ENCODE results near the gene ZNF546. TPM values are rescaled to one million over a fixed set of nuclear protein-coding genes. Genes with fewer than 3 reads are reported as not detected.
A peak's percentile ranks its signal among the peaks of the same experiment; 100 is the strongest.

Gene ZNF546
- total RNA-seq, 1 donor from 2014 or later = 5.0 TPM

DNA sequence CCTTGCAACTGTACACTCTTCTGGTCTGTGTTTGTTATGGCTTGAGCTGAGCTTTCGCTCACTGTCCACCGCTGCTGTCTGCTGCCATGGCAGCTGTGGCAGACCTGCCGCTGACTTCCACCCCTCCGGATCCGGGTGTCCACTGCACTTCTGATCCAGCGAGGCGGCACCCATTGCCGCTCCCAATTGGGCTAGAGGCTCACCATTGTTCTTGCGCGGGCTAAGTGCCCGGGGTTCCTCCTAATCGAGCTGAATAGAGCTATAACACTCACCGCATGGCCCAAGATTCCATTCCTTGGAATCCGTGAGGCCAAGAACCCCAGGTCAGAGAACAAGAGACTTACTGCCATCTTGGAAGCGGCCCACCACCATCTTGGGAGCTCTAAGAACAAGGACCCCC is 28.1 kb upstream of the ZNF546 start:
- peaks cover 19% of the 10 kb centered on the region for H3K4me1 Mint-ChIP-seq
- H3K9me3 Mint-ChIP-seq = no peaks in the 10 kb centered on the region
- peaks cover 12% of the 10 kb centered on the region for H3K36me3 Mint-ChIP-seq
- no peaks in the 10 kb centered on the region for H3K27me3 ChIP-seq
- peaks cover 9% of the 10 kb centered on the region for H3K27me3 Mint-ChIP-seq (ENCODE audit: insufficient read depth, low read depth)
- DNase-seq (ENCODE audit: low spot score) = no peak
- H2AFZ ChIP-seq (replicated peaks) = no peak overlapping the region
- no peaks in the 10 kb centered on the region for H3K9me3 ChIP-seq (ENCODE audit: low read depth)
- no peak overlapping the region for H3K4me3 ChIP-seq
- TF ChIP-seq EZH2phosphoT487 (IDR thresholded peaks at IDR 0.05) = no peak
- TF ChIP-seq, protein P1, sequence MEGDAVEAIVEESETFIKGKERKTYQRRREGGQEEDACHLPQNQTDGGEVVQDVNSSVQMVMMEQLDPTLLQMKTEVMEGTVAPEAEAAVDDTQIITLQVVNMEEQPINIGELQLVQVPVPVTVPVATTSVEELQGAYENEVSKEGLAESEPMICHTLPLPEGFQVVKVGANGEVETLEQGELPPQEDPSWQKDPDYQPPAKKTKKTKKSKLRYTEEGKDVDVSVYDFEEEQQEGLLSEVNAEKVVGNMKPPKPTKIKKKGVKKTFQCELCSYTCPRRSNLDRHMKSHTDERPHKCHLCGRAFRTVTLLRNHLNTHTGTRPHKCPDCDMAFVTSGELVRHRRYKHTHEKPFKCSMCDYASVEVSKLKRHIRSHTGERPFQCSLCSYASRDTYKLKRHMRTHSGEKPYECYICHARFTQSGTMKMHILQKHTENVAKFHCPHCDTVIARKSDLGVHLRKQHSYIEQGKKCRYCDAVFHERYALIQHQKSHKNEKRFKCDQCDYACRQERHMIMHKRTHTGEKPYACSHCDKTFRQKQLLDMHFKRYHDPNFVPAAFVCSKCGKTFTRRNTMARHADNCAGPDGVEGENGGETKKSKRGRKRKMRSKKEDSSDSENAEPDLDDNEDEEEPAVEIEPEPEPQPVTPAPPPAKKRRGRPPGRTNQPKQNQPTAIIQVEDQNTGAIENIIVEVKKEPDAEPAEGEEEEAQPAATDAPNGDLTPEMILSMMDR (IDR thresholded peaks at IDR 0.05) = no peak
- no peak for TF ChIP-seq EZH2 (IDR thresholded peaks at IDR 0.05)
- H3K4me2 ChIP-seq = no peak overlapping the region
- H3F3A ChIP-seq (ENCODE audit: low read depth) = no peaks in the 10 kb centered on the region
- no peak overlapping the region for H3K9ac ChIP-seq
- no peaks in the 10 kb centered on the region for H4K20me1 ChIP-seq (ENCODE audit: low read depth)
- no peak overlapping the region for H3K27ac ChIP-seq
- peaks cover 8% of the 10 kb centered on the region for H3K4me1 ChIP-seq
- peaks cover 3% of the 10 kb centered on the region for H3K36me3 ChIP-seq
- H3K4me3 Mint-ChIP-seq = peak overlapping the region; percentile 96
- peaks cover 26% of the 10 kb centered on the region for H3K79me2 ChIP-seq (ENCODE audit: low read depth)
- H3K27ac Mint-ChIP-seq = no peak overlapping the region

DNA sequence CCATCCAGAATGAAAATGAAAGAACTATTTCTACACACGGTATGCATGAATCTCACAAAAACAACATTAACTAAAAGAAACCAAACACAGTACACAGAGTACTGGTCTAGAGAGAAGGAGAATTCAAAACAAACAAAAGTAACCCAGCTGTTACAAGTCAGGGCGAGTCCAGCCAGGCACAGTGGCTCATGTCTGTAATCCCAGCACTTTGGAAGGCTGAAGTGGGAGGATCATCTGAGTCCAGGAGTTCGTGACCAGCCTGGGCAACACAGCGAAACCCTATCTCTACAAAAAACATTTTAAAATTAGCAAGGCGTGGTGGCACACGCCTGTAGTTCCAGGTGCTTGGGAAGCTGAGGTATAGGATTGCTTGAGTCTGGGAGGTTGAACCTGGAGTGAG is 27.6 kb upstream of the ZNF546 start:
- peaks cover 9% of the 10 kb centered on the region for H3K27me3 Mint-ChIP-seq (ENCODE audit: insufficient read depth, low read depth)
- no peaks in the 10 kb centered on the region for H3K27me3 ChIP-seq
- H3F3A ChIP-seq (ENCODE audit: low read depth) = no peaks in the 10 kb centered on the region
- no peak overlapping the region for H2AFZ ChIP-seq (replicated peaks)
- no peak for DNase-seq (ENCODE audit: low spot score)
- H3K36me3 ChIP-seq = peaks cover 3% of the 10 kb centered on the region
- H3K9ac ChIP-seq = no peak overlapping the region
- no peak overlapping the region for H3K27ac ChIP-seq
- no peak overlapping the region for H3K27ac Mint-ChIP-seq
- H4K20me1 ChIP-seq (ENCODE audit: low read depth) = no peaks in the 10 kb centered on the region
- peak overlapping the region; percentile 96 for H3K4me3 Mint-ChIP-seq
- H3K4me3 ChIP-seq = peak overlapping the region; percentile 95
- H3K36me3 Mint-ChIP-seq = peaks cover 14% of the 10 kb centered on the region
- TF ChIP-seq EZH2phosphoT487 (IDR thresholded peaks at IDR 0.05) = no peak
- no peak for TF ChIP-seq EZH2 (IDR thresholded peaks at IDR 0.05)
- TF ChIP-seq, protein P1 (IDR thresholded peaks at IDR 0.05) = no peak
- H3K9me3 ChIP-seq (ENCODE audit: low read depth) = no peaks in the 10 kb centered on the region
- H3K9me3 Mint-ChIP-seq = no peaks in the 10 kb centered on the region
- H3K4me1 Mint-ChIP-seq = peaks cover 19% of the 10 kb centered on the region
- peaks cover 8% of the 10 kb centered on the region for H3K4me1 ChIP-seq
- H3K79me2 ChIP-seq (ENCODE audit: low read depth) = peaks cover 26% of the 10 kb centered on the region
- H3K4me2 ChIP-seq = no peak overlapping the region

DNA sequence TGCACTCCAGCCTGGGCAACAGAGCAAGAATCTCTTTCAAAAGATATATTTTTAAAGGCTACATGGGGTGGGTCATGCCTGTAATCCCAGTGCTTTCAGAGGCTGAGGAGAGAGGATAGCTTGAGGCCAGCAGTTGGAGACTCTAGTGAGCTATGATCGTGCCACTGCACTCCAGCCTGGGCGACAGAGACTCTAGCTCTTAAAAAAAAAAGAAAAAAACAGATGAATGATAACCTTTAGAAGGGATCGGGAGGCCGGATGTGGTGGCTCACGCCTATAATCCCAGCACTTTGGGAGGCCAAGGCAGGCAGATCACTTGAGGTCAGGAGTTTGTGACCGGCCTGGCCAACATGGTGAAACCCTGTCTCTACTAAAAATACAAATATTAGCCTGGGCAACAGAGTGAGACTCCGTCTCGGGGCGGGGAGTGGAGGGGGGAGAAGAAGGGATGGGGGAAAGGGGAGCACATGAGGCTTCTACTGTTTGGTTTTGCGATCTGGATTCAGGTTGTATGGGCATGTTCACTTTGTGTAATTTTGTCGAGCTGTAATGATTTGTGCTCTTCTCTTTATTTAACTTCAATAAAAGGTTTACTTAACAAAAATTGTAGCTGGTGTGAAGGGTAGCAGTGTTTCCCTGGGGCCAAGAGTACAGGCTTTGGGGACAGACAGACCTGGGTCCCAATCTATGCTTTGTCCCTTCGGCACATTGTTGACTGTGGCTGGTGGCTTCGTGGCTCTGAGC is 27.0 kb upstream of the ZNF546 start:
- Histone ChIP-seq H3K9ac (peak overlapping the region; percentile 49), H3K4me3 (peak overlapping the region; percentile 95), H3K79me2 (ENCODE audit: low read depth) (peaks cover 26% of the 10 kb centered on the region), H4K20me1 (ENCODE audit: low read depth) (no peaks in the 10 kb centered on the region), H2AFZ (replicated peaks) (peak overlapping the region; percentile 91), H3K4me2 (peak overlapping the region; percentile 85), H3K9me3 (ENCODE audit: low read depth) (no peaks in the 10 kb centered on the region), H3K36me3 (peaks cover 3% of the 10 kb centered on the region), H3F3A (ENCODE audit: low read depth) (no peaks in the 10 kb centered on the region), H3K4me1 (peaks cover 8% of the 10 kb centered on the region), H3K27ac (no peak overlapping the region), H3K27me3 (no peaks in the 10 kb centered on the region)
- peaks cover 9% of the 10 kb centered on the region for H3K27me3 Mint-ChIP-seq (ENCODE audit: insufficient read depth, low read depth)
- peaks cover 17% of the 10 kb centered on the region for H3K36me3 Mint-ChIP-seq
- DNase-seq (ENCODE audit: low spot score) = no peak
- H3K27ac Mint-ChIP-seq = peak overlapping the region; percentile 84
- peak overlapping the region; percentile 96 for H3K4me3 Mint-ChIP-seq
- H3K4me1 Mint-ChIP-seq = peaks cover 19% of the 10 kb centered on the region
- TF ChIP-seq, protein P1 (IDR thresholded peaks at IDR 0.05) = no peak
- no peak for TF ChIP-seq EZH2 (IDR thresholded peaks at IDR 0.05)
- no peaks in the 10 kb centered on the region for H3K9me3 Mint-ChIP-seq
